Panc1 (cell line): ENCODE results near the gene SLC2A3. TPM values are rescaled to one million over a fixed set of nuclear protein-coding genes. Genes with fewer than 3 reads are reported as not detected.
"Not testable (repeated sequence)": the region's sequence is repeated elsewhere in the genome, so short reads cannot be mapped to it uniquely, and the experiment has no call there.

Experiments used
- ATAC-seq: fragments of 200-7000 bp; cut with Tn5 transposase; 2 replicates; pipeline ENCODE4 v1.9.1; 2020; ENCODE audit warnings: mild to moderate bottlenecking, moderate library complexity
- BruUV-seq: library from RNA; stranded (reverse); fragments of 400-500 nt; replicated peaks from 2 replicates; lab custom pipeline; 2021; lab: Mats Ljungman, UMichigan
- CTCF ChIA-PET: fragments of 300-600 bp; sonication (Branson Sonifier 250); formaldehyde crosslinking; loops from one replicate; lab custom pipeline; 2022; ENCODE audit warnings: antibody characterized with exemption; lab: Charles Lee
- POLR2A ChIA-PET: fragments of 300-600 bp; sonication (Branson Sonifier 250); formaldehyde crosslinking; loops from one replicate; lab custom pipeline; 2022; ENCODE audit warnings: antibody characterized with exemption; lab: Charles Lee
- DNase-seq: peaks from one replicate; pipeline ENCODE4 v3.0.0-alpha.2; 2010; ENCODE audit warnings: low read depth, low spot score
- H3K27ac ChIP-seq: 2 replicates; pipeline ENCODE4 v1.5.1; 2011; ENCODE audit warnings: mild to moderate bottlenecking, low read length, inconsistent platforms
- H3K27me3 ChIP-seq: fragments of 200-500 bp; sonication (Bioruptor generic); 2 replicates; pipeline ENCODE4 v1.6.0; 2014; ENCODE audit warnings: low read length, inconsistent platforms; ENCODE audit not compliant: control insufficient read depth, insufficient read depth
- H3K36me3 ChIP-seq: fragments of 200-500 bp; sonication (Bioruptor generic); 2 replicates; pipeline ENCODE4 v1.5.1; 2014; ENCODE audit warnings: inconsistent platforms, mild to moderate bottlenecking, low read length, moderate library complexity; ENCODE audit not compliant: control insufficient read depth, insufficient read depth
- H3K4me1 ChIP-seq: 2 replicates; pipeline ENCODE4 v1.5.1; 2011; ENCODE audit warnings: inconsistent platforms, mild to moderate bottlenecking, low read length, moderate library complexity; ENCODE audit not compliant: control insufficient read depth, insufficient read depth
- H3K4me3 ChIP-seq, 2 experiments: 2 replicates each; pipeline ENCODE4 v1.5.1; 2011 to 2012; ENCODE audit warnings: low read depth in 2 of 2, low read length in 2 of 2, mild to moderate bottlenecking in 2 of 2, inconsistent platforms in 1 of 2, moderate library complexity in 1 of 2
- H3K9me3 ChIP-seq: fragments of 200-500 bp; sonication (Bioruptor generic); 2 replicates; pipeline ENCODE4 v1.5.1; 2014; ENCODE audit warnings: low read depth, mild to moderate bottlenecking, inconsistent platforms, low read length, moderate library complexity; ENCODE audit not compliant: control insufficient read depth, insufficient read depth
- POLR2AphosphoS5 ChIP-seq: IDR thresholded peaks from 2 replicates; pipeline ENCODE4 v1.6.1; 2012; ENCODE audit warnings: mild to moderate bottlenecking, low read depth, low read length, moderate library complexity
- SIN3A ChIP-seq: IDR thresholded peaks from 2 replicates; pipeline ENCODE4 v1.6.1; 2012; ENCODE audit warnings: low read depth, mild to moderate bottlenecking, low read length, moderate library complexity, borderline replicate concordance; ENCODE audit not compliant: insufficient read depth
- TCF7L2 ChIP-seq: IDR thresholded peaks from 2 replicates; pipeline ENCODE4 v1.6.1; 2011; ENCODE audit warnings: mild to moderate bottlenecking, low read depth, low read length, inconsistent platforms
- in situ Hi-C: cut with HindIII; loops from 2 replicates; pipeline ENCODE4 v1.10.0; 2016; ENCODE audit warnings: low sequenced_read_pairs, low pct_unique_long_range_greater_than_20kb
- intact Hi-C: fragments of 100-400 bp; cut with micrococcal nuclease; formaldehyde crosslinking; loops from one replicate; pipeline ENCODE4 v1.10.0; 2022; ENCODE audit not compliant: unreplicated experiment
- total RNA-seq: library from RNA; stranded (reverse); gene quantifications from one replicate; pipeline ENCODE4 v1.2.1, GENCODE V29; 2021; ENCODE audit not compliant: unreplicated experiment
- TF ChIP-seq, protein P1 (sequence below): fragments of 450-650 bp; IDR thresholded peaks from 2 replicates; pipeline ENCODE4 v1.5.1; 2017; ENCODE audit warnings: mild to moderate bottlenecking
- TF ChIP-seq, protein P2 (sequence below), 2 experiments: IDR thresholded peaks; 2 replicates each; pipeline ENCODE4 v1.6.1; 2011 to 2012; ENCODE audit warnings: low read depth in 2 of 2, control low read depth in 1 of 2, low read length in 1 of 2, mild to moderate bottlenecking in 1 of 2, moderate library complexity in 1 of 2; ENCODE audit not compliant: insufficient read depth in 1 of 2

Gene SLC2A3
- total RNA-seq, 1 experiment from 2014 or later, result 0.51 TPM

DNA sequence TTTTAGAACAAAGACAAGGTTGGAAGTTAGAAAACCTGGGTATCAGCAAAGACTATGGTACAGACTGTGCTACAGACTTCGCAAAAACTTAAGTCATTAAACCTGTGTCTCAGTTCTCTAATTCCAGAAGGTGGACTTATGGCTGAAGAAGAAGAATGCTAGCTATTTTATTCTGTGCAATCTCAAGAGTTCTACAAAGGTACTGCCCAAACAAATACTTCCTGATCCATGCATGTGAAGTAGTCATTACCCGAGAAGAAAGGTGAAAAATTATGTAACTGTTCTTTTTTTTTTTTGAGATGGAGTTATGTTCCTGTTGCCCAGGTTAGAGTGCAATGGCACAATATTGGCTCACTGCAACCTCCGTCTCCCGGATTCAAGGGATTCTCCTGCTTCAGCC lies 45.5 kb upstream of the SLC2A3 start:
- Histone ChIP-seq H3K9me3 (no peaks in the 10 kb centered on the region), H3K4me1 (no peaks in the 10 kb centered on the region), H3K4me3 (no peak overlapping the region), H3K36me3 (no peaks in the 10 kb centered on the region), H3K27ac (no peak overlapping the region), H3K27me3 (no peaks in the 10 kb centered on the region)
- ATAC-seq (no peak), DNase-seq (no peak)
- TF ChIP-seq, protein P1, sequence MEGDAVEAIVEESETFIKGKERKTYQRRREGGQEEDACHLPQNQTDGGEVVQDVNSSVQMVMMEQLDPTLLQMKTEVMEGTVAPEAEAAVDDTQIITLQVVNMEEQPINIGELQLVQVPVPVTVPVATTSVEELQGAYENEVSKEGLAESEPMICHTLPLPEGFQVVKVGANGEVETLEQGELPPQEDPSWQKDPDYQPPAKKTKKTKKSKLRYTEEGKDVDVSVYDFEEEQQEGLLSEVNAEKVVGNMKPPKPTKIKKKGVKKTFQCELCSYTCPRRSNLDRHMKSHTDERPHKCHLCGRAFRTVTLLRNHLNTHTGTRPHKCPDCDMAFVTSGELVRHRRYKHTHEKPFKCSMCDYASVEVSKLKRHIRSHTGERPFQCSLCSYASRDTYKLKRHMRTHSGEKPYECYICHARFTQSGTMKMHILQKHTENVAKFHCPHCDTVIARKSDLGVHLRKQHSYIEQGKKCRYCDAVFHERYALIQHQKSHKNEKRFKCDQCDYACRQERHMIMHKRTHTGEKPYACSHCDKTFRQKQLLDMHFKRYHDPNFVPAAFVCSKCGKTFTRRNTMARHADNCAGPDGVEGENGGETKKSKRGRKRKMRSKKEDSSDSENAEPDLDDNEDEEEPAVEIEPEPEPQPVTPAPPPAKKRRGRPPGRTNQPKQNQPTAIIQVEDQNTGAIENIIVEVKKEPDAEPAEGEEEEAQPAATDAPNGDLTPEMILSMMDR, result no peak
- no peak for TF ChIP-seq TCF7L2
- TF ChIP-seq POLR2AphosphoS5, result no peak
- TF ChIP-seq SIN3A, result no peak
- TF ChIP-seq, protein P2, sequence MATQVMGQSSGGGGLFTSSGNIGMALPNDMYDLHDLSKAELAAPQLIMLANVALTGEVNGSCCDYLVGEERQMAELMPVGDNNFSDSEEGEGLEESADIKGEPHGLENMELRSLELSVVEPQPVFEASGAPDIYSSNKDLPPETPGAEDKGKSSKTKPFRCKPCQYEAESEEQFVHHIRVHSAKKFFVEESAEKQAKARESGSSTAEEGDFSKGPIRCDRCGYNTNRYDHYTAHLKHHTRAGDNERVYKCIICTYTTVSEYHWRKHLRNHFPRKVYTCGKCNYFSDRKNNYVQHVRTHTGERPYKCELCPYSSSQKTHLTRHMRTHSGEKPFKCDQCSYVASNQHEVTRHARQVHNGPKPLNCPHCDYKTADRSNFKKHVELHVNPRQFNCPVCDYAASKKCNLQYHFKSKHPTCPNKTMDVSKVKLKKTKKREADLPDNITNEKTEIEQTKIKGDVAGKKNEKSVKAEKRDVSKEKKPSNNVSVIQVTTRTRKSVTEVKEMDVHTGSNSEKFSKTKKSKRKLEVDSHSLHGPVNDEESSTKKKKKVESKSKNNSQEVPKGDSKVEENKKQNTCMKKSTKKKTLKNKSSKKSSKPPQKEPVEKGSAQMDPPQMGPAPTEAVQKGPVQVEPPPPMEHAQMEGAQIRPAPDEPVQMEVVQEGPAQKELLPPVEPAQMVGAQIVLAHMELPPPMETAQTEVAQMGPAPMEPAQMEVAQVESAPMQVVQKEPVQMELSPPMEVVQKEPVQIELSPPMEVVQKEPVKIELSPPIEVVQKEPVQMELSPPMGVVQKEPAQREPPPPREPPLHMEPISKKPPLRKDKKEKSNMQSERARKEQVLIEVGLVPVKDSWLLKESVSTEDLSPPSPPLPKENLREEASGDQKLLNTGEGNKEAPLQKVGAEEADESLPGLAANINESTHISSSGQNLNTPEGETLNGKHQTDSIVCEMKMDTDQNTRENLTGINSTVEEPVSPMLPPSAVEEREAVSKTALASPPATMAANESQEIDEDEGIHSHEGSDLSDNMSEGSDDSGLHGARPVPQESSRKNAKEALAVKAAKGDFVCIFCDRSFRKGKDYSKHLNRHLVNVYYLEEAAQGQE (IDR thresholded peaks at IDR 0.05; ENCODE audit: insufficient read depth in 1 of 2, low read depth in 2 of 2, low read length in 1 of 2), result no peak
- ChIA-PET CTCF (interaction anchor here (0.7 kb wide), 1 partner anchor 21 kb away, joined by 4 read pairs; no protein-coding TSS in a partner anchor), POLR2A (no interaction called here)
- in situ Hi-C loops (no loop called here), intact Hi-C loops (no loop called here)
- BruUV-seq, result no TSS peak

DNA sequence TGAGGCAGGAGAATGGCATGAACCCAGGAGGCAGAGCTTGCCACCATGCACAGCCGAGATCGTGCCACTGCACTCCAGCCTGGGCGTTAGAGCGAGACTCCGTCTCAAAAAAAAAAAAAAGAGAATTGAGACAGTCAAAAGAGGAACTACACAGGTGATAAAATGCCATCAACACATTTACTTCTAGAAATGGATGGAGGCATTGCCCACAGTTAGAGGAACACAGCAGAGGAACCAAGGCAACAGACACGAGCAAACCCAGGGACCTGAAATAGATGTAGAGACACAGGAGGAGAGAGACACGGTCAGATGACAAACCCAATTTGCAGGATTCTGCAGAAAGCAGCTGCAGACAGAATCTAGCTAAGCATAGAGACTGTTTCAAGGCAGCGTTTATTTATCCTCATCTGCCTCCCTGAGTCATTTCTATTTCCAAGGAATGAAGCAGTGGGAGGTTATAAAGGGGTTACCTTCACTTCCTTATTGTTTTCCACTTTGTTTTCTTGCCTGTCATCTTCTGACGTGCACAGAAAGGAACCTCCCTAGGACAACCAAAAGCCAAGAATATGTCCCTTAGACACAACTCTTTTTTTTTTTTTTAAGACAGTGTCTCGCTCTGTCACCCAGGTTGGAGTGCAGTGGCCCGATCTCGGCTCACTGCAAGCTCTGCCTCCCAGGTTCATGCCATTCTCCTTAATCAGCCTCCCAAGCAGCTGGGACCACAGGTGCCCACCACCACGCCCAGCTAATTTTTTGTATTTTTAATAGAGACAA lies 41.6 kb upstream of the SLC2A3 start:
- H3K9me3 ChIP-seq, H3K4me3 ChIP-seq, H3K4me1 ChIP-seq, H3K27me3 ChIP-seq, BruUV-seq, H3K36me3 ChIP-seq, intact Hi-C loops, CTCF ChIA-PET, DNase-seq, ATAC-seq, in situ Hi-C loops, H3K27ac ChIP-seq, POLR2A ChIA-PET: not testable (repeated sequence)

DNA sequence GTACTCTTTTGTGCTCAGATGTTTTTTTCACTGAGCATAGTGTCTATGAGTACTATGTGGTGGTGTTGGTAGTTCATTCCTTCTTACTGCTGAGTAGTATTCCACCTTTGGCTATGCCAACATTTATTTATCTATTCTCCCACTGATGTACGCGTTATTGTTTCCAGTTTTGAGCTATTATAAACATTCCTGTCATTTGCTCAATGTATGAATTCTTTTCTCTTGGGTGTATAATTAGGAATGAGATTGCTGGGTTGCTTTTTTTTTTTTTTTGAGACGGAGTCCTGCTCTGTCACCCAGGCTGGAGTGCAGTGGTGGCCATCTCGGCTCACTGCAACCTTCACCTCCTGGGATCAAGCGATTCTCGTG lies 37.5 kb upstream of the SLC2A3 start:
- Histone ChIP-seq H3K27ac (no peak overlapping the region), H3K4me3 (no peak overlapping the region), H3K27me3 (no peaks in the 10 kb centered on the region), H3K36me3 (no peaks in the 10 kb centered on the region), H3K4me1 (no peaks in the 10 kb centered on the region), H3K9me3 (no peaks in the 10 kb centered on the region)
- ChIA-PET POLR2A (no interaction called here), CTCF (interaction anchor here (0.6 kb wide), 1 partner anchor 193 kb away, joined by 3 read pairs; no protein-coding TSS in a partner anchor)
- in situ Hi-C loops (no loop called here), intact Hi-C loops (no loop called here)
- TF ChIP-seq TCF7L2 (no peak), POLR2AphosphoS5 (no peak), SIN3A (no peak)
- TF ChIP-seq, protein P2 (IDR thresholded peaks at IDR 0.05; ENCODE audit: insufficient read depth in 1 of 2, low read depth in 2 of 2, low read length in 1 of 2), result no peak
- TF ChIP-seq, protein P1, result no peak
- DNase-seq (no peak), ATAC-seq (no peak)
- no TSS peak for BruUV-seq
